HG02840 (cell line): ENCODE results near the gene PLCH2.
"Not testable (repeated sequence)": the region's sequence is repeated elsewhere in the genome, so short reads cannot be mapped to it uniquely, and the experiment has no call there.

Experiments
- ATAC-seq: cut with Tn5 transposase; IDR thresholded peaks from one replicate; pipeline ENCODE4 v1.9.1; 2021; ENCODE audit warnings: mild to moderate bottlenecking, moderate library complexity, moderate number of reproducible peaks; ENCODE audit not compliant: unreplicated experiment, low FRiP score

Gene PLCH2

DNA sequence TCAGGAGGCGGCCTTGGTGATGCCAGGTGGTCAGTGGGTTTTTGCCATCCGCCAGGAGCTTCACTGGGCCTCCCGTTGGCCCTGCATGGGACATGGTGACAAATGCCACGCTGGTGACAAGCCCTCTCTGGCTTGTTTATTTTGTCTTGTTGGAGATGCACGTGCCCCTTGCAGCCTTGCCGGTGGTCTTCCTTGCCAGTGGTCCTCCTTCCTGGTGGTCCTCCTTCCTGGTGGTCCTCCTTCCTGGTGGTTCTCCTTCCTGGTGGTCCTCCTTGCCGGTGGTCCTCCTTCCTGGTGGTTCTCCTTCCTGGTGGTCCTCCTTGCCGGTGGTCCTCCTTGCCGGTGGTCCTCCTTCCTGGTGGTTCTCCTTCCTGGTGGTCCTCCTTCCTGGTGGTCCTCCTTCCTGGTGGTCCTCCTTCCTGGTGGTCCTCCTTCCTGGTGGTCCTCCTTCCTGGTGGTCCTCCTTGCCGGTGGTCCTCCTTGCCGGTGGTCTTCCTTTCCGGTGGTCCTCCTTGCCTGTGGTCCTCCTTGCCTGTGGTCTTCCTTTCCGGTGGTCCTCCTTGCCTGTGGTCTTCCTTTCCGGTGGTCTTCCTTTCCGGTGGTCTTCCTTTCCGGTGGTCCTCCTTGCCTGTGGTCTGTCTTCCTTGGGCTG lies 16.9 kb upstream of the PLCH2 start:
- ATAC-seq = not testable (repeated sequence)

DNA sequence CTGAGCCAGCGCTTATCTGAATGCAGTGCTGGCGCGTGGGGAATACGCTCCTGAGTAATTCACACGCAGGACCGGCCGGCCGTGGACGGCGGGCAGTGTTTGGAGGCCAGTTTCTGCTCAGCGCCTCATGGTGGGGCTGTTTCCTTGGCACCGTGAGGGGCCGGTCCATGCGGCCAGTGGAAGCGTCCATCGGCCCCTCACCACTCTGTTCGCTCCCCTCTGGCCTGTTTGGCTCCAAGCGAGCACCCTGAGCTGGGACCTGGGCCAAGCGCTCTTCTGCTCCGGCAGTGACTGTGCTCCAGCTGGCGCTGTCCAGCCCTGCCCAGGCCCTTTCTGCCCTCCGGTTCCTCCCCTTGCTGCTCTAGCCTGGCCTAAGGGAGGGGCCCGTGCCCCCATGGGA lies 16.3 kb upstream of the PLCH2 start:
- ATAC-seq = no peak

DNA sequence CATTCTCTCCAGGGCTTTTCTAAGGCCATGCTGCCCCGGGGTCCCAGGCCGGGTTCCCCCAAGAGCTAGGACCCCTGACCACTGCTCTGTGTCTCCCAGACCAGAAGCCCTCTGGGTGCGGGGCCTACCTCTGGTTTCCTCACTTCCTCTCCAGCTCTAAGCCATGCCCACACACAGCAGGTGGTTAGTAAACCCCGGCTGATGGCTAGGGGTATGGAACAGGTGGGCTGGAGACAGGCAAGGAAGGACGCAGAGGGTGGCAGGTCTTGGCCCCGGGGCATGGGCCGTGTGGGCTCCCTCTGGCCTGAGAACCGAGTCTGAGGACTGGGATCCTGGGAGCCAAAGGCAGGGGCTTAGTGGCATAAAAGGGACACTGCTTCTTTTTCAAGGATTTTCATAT lies 15.9 kb upstream of the PLCH2 start:
- no peak for ATAC-seq

DNA sequence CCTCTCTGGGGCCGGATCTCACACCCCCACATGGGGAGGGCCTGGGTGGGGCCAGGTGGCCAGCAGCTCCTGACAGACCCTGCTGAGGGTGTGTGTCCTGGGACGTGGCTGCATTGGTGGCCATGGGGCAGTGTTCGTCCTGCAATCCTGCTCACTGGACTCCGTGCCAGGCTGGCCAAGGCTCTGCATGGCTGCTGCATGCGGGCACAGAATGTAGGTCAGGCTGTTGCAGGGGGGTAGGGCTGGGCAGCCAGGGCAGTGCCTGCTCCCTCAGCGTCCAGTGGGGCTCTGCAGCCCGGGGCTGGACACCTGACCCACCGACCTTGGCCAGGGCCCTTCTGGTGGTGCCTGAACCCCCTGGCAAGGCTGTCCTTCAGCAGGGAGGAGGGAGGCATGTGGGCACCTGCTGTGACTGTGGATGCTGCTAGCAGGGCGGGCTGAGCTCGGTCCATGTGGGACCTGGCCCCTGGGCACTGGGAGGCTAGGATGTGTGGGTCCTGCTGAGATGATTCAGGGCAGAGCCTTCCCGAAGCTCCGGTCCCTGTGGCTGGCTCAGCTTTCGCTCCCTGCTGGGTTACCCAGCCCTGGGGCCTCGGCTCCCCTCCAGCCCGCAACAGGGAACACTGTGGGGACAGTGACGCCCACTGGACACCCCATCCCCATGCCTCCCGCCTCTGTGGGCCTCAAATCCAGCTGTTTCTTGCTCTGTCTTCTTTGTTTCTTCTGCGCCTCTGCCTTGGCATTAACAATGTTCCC lies 14.9 kb upstream of the PLCH2 start:
- ATAC-seq = no peak

DNA sequence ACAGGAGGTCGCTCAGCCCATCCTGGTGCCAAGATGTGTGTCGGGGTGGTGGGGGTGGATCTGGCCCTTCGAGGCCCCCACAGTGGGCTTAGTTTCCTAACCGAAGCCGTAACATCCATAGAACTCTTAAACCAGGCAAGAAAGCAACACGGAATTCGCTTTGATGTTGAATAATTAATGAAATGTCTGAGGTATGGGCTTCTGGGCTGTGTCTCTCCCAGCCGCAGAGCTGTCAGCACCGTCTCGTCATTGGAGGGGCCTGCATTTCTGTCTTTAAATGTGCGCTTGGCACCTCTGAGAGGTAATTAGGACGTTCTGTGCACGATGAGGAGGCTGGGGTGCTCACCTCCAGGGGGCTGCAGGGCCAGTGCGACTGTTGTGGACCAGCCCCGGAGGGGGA lies 13.3 kb upstream of the PLCH2 start:
- no peak for ATAC-seq

GRCh38 chr1:2463396-2463795 lies 12.7 kb upstream of the PLCH2 start:
- no peak for ATAC-seq

- no peak for ATAC-seq
These were observed 10.5 kb upstream of the PLCH2 start for GRCh38 chr1:2465371-2466269.

DNA sequence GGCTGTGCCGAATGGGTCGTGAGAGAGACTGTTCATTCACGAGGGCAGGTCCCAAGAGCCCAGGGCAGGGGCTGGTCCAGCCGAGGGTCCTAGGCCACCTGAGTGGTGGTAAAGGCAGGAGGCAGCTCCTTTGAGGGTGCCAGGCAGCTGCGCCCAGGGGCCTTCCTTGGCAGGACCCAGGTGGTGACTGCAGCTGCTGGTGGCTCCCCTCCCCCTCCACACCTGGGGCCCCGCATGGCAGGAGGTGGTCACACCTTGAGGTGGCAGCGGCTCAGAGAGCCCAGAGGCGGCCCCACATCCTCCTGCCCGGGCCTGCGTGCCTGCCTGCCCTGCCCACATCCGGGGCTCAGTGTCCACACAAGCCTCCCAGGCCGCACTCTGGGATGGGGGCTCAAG lies 9.8 kb upstream of the PLCH2 start:
- no peak for ATAC-seq

GRCh38 chr1:2466958-2467554 lies 9.0 kb upstream of the PLCH2 start:
- no peak for ATAC-seq

DNA sequence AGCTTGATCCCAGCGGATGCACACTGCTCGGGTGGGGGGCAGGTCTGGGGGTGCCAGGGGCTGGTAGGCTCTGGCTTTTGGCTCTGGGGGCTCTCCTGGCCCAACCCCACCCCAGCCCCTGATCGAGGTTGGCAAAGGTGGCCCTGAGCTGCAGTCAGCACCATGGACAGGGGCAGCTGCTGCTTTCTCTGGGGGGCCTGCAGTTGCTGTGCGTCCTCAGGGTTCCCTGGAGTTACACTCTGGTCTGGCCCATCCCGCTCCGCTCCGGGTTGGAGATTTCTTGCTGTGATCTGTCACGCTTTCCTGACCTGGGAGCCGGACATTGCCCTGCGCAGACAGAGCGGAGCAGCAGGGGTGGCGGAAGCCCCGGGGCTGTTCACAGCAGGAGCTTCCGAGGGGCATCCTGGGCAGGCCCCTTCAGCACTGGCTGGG lies 8.0 kb upstream of the PLCH2 start:
- no peak for ATAC-seq

- no peak for ATAC-seq
These were observed 7.5 kb upstream of the PLCH2 start for GRCh38 chr1:2468540-2468939.

DNA sequence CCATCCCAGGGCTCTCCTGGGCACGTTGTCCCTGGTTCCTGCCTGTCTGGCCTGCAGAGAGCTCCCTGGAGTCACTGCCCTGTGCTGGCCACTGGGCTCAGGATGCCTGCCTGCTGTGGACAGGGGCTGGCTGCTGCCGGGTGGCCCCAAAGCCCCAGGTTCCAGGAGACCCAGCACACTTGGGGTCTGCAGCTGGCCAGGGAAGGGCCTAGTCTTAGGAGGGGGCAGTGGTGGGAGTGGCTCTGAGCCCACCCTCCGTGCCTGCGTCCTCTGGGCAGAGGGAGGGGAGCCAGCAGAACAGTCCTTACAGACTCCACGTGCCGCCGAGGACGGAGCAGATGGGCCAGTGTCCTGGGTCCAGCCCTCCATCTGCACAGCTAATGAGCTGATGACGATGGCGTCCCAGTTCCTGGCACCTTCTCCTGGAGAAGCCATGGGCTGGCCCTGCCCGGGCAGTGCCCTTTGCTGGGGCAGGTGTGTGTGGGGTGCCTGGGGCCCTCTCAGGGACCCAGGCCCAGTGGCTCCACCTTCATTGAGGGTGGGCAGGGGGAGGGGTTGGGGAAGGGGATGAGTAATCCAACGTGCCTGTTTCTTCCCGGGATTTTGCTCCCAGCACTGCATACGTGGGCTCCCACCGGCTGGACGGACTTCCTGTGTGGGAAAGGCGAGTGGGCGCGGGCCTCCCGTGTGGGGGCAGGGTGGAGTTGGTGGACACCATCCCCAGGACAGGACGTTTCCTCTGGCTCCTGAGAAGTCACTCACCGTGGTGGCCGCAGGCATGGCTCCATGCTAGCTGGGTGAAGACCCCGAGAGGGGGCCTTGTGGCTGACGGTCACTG lies 6.8 kb upstream of the PLCH2 start:
- ATAC-seq = no peak

DNA sequence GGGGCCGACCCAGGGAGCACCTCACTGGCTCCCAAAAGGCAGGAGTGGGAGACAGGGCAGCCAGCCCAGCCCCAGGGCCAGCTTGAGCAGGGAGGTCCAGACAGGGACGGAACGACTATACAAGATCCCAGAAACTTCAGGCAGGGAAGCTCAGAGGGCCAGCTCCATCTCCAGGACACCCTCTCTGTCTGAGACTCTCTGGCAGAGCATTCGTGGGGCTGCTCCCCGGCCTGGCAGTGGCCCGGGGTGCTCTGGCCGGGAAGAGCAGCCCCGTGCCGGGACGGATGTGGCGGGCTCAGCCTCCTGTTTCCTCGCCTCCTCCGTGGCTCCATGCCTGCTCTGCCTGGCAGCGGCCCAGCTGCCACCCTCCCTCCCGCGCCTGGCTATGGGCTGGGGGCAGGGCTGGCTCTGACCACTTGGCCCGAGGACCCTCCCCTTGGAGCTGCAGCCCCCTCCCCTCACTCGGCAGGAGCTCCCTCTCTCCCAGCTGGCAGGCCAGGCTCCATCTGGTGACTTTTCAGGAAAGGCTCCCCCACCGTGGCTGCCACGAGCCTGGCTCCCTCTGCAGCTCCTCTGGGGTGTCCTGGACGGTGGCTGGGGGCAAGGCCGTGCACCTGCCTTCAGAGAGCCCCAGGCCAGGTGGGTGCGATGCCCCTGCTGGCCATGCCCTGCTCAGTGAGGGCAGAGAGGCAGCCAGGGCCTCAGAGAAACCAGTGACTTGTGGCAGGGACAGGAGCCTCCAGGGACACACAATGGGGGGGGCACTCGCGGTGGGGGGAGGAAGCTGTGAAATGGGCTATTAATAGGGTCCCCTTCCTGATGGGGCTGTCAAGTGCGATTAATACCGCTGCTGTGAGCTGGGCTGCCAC lies 5.6 kb upstream of the PLCH2 start:
- ATAC-seq = no peak

DNA sequence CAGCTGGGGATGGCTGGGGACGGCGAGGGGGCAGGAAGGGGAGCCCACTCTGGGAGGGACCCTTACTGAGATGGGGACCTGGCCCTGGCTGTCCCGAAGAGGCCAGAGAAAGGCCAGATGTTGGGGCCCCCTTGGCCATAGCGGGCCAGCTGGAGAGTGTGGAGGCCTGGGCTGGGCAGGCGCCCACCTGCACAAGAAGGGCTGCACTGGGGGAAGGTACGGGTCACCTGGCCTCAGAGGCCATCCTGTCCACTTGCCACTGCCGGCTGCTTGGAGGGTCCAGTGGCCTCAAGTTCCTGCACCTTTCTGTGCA lies 5.0 kb upstream of the PLCH2 start:
- ATAC-seq = no peak

DNA sequence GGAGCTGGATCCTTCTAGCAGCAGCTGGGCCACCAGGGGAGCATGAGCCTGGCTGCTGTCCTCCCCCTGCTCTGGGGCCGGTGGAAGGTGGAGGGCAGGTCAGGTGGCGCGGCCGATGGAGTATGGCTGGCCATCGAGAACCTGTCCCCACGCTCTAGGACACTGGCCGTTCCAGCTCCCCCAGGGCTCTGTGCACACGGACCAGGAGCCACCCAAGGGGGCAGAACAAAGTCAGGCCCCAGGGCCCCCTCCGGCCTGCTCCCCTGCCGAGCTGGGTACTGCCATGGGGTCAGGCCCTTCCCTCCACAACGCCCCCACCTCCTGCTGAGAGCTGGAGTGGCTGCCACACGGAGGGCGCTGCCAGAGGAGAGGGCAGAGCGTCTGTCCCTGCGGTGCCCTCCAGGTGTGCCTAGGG lies 4.5 kb upstream of the PLCH2 start:
- no peak for ATAC-seq

DNA sequence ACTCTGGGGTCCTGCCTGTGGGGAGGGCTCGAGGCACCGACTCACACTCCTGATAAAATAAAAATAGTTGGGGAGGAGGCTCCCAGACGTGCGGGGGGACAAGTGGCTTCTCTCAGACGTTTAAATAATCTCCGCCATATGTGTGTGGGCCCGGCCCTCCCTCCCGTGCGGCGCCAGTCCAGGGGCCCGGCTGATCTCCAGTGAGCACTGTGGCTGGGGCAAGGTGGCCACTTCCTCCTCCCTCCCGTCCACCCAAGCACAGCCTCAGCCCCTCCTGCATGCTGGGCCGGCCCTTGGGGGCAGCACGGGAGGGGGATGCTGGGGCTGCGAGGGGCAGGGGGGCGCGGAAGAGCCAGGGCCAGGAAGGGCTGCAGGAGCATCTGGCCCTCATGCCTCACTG lies 4.0 kb upstream of the PLCH2 start:
- ATAC-seq = no peak

DNA sequence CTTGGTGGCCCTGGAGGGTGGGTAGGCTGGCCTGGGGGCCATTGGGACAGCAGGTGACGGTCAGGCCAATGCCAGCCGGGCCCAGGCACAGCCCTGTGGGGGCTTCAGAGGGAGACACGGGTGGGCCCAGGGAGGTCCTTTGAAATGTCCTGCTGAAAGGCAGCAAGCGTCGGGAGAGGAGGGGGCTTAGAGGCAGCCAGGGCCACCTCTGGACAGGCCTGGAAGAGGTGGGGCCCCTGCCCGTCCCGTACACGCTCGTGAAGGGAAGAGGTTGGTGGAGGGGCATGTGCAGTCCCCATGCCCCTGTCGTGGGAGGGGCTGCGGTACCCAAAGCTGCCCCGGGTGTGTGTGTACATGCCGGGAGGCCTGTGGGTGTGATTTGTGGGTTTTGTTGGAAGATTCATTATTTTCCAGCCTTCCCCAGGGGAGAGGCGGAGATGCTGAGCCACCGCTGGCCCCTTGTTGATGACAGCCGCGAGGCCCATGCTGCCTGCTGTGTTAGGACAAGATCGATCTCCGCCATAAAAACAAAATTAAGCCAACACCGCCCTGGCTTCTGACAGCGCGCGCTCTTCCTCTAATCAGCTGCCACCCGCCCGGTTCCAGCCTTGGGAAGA lies 3.4 kb upstream of the PLCH2 start:
- no peak for ATAC-seq

DNA sequence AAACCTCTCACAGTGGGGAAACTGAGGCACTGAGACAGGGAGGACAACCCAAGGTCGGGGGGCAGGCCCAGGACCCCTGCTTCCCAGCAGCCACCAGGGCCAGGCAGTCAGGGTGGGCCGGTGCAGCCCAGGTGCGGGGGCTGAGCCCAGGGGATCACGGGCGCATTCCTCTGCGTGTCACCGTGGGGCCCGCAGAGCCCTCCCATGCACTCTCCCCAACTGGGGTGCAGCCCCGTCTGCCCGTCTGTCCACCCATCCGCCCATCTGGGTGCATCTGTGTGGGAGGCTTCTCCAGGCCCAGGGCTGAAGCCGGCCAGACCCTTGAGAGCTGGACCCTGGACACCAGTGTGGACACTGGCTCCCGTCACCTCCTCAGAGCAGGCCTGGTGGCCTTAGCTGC lies 2.9 kb upstream of the PLCH2 start:
- ATAC-seq = no peak
